ENCODE data around the gene MLST8.
A peak's percentile ranks its signal among the peaks of the same experiment; 100 is the strongest.

MLST8 gene

GRCh38 chr16:2209258-2210008 is 4.2 kb downstream of the MLST8 start:
- DNase-seq: no peak

GRCh38 chr16:2210009-2210332 is 4.7 kb downstream of the MLST8 start:
- no peak for DNase-seq

GRCh38 chr16:2210386-2211365 is 5.4 kb downstream of the MLST8 start, which contains the start of gene BRICD5:
Gene BRICD5 (minus strand): TSS chr16:2210863. CDS start chr16:2210833, 30 bp downstream.
- no peak for DNase-seq

GRCh38 chr16:2211923-2212347 is 6.7 kb downstream of the MLST8 start:
- DNase-seq: no peak

GRCh38 chr16:2212362-2213324 is 7.4 kb downstream of the MLST8 start:
- no peak for DNase-seq

- no peak for DNase-seq
Measured at GRCh38 chr16:2213817-2214718, 8.8 kb downstream of the MLST8 start.

GRCh38 chr16:2214719-2214968 is 9.4 kb downstream of the MLST8 start, which contains the start of gene PGP:
Gene PGP (minus strand): TSS chr16:2214840. CDS start chr16:2214777, 63 bp downstream.
- peak; percentile 98 for DNase-seq

GRCh38 chr16:2216330-2216729 is 11.1 kb downstream of the MLST8 start:
- no peak for DNase-seq

- DNase-seq: peak; percentile 97
Measured at GRCh38 chr16:2223221-2223941, 18.1 kb downstream of the MLST8 start, which contains the start of gene E4F1. Gene E4F1 (plus strand): TSS chr16:2223591. CDS start chr16:2223614, 23 bp downstream.

GRCh38 chr16:2223942-2224486 is 18.8 kb downstream of the MLST8 start:
- no peak for DNase-seq

- DNase-seq: no peak
Measured at GRCh38 chr16:2226245-2226793, 21.1 kb downstream of the MLST8 start.

- no peak for DNase-seq
Measured at GRCh38 chr16:2226918-2227317, 21.7 kb downstream of the MLST8 start.

- no peak for DNase-seq
Measured at GRCh38 chr16:2228161-2228824, 23.0 kb downstream of the MLST8 start.

- DNase-seq: no peak
Measured at GRCh38 chr16:2229091-2229490, 23.8 kb downstream of the MLST8 start.

GRCh38 chr16:2229632-2230250 is 24.5 kb downstream of the MLST8 start:
- no peak for DNase-seq

- DNase-seq: no peak
Measured at GRCh38 chr16:2230376-2230775, 25.1 kb downstream of the MLST8 start.

GRCh38 chr16:2231016-2231931 is 26.0 kb downstream of the MLST8 start:
- DNase-seq: no peak
